GM21528 (cell line): ENCODE measurements around the gene LMF1.
"Not testable (repeated sequence)": the region's sequence is repeated elsewhere in the genome, so short reads cannot be mapped to it uniquely, and the experiment has no call there.

Source experiments
- ATAC-seq: cut with Tn5 transposase; IDR thresholded peaks from one replicate; pipeline ENCODE4 v1.9.1; 2021; ENCODE audit warnings: mild to moderate bottlenecking, moderate library complexity; ENCODE audit not compliant: unreplicated experiment, low FRiP score

Gene LMF1

DNA sequence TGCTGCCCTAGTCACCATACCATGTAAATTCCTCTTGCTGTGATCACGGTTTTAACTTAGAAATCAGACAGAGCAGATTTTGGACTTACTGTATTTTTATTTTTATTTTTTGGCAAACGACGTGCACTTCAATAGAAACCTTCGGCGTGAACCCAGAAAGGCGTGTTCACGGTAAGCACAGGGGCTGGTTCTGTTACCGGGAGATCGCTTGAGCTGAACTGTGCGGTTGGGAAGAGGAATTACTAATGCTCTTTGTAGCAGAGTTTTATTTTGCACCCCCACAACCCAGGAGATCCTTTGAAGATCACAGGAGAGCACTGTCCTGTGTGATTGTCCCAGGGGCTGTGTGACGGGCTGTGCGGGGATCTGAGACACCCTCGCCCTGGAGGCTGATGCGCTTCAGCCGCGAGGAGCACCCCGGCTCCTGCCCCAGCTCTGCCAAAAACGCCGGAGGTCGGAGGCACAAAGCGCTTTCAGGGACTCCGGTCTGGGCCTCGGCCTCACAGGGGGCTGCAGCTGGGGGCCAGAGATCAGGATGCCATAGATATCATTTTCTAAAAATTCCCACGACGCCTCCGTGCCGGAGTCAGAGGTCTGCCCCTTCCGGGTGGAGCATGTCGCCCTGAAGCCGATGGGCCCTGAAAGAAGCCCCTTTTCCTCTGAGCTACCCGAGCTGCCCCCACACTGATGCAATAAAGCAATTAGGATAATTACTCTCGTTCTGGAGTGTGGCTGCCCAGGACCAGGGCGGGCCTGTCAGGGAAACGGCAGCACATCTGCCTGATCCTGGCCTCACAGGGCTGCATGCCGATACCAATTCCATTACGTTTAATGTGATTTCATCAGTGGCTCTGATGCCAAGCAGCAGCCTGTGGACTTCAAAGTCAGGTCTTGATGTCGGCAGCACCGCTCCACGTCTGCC is 71.8 kb downstream of the LMF1 start:
- no peak for ATAC-seq

DNA sequence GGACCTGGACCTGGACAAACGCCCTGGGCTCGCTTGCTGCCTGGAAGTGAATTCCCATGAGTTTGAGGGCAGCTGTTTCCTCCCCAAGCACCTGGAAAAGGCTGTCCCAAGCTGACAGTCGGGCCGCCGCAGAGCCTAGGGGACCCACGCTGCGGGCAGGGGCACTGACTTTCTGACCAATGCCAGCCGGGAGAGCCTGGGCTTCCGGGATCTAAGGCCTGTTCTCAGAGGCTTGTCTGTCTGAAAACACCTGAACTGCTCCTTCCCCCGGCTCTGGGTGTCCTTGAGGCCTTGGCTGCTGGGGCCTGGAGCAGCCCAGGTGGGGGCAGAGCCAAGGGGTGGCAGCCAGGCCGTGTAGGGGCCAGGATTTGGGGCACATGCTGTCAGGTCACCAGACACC is 72.6 kb downstream of the LMF1 start:
- ATAC-seq, result no peak

DNA sequence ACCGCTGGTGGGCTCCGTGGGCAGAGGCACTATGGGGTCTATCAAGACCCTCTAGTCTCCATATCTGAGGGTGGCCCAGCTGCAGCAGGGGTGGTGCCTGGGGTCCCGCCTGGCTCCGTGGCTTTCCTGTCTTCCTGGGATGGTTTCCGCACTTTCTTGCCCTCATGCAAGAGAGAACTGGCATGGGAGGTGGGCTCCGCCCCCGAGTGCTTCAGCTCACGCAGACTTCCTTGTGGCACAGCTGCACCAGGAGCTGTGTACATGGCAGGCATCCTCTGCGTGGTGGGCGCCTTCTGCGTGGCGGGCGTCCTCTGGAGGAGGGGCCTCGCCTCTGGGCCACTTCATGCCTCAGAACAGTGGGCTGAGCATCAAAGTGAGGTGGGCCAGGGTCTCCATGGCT is 73.1 kb downstream of the LMF1 start:
- ATAC-seq, result no peak

DNA sequence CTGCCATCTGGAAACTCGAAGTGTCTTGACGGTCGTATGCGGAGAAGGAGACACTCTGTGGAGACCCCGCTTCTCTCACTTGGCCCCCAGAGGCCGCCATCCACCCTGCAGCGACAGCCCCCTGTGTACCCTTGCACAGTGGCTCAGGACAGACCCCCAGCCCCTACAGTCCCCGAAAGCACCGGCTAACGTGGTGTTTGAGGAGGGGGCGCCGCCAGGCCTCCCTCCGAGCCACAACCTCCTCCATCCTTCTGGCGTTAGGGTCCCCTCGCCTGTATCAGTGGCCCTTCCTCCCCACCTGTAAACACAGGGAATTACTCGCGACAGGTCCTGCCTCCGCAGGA is 73.6 kb downstream of the LMF1 start:
- ATAC-seq, result no peak

DNA sequence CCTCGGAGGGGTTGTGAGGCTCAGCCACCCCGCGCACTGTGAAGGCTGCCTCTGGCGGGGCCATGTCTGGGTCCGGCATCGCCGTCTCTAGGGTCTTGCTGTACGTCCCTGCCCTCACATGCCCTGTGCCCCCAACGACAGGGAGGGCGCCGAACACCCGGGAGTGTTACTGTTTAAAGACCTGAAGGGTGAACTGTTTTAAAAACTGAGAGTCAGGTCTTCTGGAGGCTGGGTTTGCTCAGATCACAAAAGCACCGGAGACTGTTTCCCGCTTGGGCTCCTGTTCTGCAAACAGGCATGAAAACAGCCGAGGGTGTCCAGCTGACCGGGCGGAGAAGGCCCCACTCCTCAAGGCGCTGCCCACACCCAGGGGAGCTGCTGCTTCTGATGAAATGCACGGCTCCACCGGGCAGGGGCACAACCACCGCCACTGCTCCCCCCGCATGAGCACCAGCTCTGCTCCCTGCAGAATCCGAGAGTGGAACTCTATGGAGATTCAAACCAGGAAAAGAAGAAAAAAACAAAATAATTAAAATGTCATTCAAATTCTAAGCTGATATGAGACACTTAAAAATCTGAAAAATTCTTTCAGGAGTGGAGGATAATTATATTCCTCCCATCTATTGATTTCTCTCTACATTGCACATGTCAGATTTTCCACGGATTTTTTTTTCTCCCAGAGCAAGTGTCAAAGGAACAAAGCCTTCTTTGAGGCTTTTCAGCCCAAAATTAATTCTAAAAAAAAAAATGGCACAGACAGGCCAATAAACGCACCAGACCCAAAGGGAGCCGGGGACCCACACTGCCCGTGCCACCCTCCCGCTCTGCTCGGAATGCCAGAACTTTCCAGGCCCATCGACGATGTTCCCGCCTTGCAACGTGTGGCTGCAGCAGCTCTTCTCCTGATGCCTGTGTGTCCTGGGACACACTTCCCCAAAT is 74.3 kb downstream of the LMF1 start:
- no peak for ATAC-seq

DNA sequence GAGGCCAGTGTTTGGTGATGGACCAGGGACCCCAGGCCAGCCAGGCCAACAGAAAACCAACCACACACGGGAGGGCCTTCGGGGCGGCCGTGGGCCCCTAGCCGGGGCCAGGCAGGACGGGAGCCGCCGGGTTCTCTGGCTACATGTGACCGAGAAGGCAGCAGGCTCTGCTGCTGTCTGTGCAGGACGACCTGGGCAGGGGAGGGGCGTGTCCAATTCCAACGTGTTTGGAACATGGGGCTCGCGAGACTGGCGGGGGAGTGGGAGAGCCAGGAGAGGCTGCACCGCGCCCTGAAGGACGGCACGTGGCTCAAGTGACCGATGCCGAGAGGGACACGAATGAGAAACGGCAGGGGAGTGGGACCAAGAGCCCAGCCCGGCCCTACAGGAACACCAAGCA is 75.4 kb downstream of the LMF1 start:
- no peak for ATAC-seq

DNA sequence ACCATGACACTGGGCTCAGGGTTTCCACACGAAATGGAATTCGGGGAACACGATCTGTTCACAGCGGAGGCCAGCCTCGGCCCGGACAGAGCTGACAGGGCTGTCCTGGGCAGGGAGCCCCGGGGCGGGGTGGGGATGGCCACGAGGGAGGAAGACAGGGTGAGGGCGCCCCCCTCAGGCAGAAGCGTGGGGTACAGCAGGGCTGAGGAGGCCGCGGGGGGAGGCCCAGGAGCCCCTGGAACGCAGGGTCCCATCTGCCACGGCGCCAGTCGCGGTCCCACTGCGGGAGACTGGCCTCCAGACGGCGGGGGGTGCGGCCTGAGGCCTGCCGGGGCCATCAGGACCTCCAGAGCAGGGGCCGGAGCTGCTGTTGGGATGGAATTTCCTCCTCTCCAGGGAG is 75.9 kb downstream of the LMF1 start:
- ATAC-seq, result no peak

DNA sequence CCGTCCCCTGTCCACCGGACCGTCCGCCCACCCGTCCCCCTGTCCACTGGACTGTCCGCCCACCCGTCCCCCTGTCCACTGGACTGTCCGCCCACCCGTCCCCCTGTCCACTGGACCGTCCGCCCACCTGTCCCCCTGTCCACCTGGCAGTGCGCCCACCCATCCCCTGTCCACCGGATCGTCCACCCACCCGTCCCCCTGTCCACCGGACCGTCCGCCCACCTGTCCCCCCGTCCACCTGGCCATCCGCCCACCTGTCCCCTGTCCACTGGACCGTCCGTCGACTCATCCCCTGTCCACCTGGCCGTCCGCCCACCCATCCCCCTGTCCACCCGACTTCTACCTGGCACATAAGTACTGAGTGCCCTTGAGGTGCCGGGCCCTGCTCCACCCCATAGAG is 76.6 kb downstream of the LMF1 start:
- no peak for ATAC-seq

DNA sequence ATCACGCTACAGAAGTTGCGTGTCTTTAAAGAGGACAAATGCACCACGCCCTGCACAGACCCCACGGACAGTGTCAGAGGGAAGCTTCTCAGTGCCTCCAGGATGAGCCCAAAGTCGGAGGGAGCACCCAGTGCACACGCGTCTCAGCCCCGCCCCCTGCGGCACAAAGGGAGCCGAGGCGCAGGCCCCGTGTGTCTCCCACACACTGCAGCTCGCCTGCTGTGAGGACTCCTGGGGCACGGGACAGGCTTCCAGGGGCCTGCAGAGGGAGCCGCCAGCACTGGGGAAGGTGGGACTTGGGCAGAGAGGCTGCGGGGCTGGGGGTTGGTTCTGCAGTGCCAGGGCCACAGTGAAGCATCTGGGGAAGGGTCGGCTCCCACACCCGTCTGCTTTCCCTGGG is 77.4 kb downstream of the LMF1 start:
- no peak for ATAC-seq

DNA sequence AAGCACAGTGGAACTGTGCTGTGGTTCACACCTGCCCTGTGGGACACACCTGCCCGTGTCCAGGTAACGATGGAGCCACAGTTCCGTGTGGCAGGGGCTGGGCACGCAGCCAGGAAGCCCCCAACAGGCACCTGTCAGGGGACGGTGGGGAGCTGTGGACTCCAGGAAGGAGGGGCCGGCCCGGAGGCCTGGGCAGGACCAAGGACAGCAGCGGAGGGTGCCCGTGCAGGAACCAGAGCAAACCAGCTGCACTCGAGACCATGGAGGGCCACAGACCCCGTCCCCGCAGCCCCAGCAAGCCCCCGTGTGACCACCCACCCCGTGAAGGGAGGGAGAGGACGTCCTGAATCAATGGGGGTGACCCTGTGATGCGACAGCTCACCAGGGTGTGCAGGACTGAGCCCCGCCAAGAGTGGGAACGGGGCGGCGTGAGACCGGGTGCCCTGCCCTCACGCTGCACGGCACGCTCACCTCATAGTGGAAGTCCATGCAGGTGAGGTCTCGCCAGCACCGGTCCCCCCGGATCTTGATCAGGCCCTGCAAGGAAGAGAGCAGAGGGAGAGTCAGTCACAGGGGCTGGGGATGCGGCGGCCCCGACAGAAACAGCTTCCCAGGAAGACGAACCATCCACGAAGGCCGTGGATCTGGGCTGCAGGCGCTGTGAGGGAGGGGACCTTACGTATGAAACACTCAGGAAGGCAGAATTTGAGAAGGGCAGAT is 78.1 kb downstream of the LMF1 start:
- no peak for ATAC-seq

DNA sequence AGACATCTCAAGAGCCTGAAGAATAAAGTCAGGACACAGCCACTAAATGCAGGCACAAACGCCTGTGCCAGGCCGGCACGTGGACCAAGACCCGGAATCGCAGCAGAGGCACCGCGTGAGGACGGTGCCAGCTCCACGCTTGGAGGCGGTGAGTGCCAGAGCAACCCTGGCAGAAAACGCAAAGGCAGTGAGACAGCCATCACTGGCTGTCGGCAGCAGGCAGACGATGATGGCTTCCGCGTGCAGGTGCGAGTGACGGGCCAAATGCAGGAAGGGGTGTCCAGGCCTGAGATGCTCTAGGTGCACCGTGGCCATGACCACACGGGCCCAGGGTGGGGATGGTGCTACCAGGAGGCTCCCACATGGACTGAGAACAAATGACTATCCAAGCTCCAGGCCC is 78.8 kb downstream of the LMF1 start:
- ATAC-seq, result no peak

DNA sequence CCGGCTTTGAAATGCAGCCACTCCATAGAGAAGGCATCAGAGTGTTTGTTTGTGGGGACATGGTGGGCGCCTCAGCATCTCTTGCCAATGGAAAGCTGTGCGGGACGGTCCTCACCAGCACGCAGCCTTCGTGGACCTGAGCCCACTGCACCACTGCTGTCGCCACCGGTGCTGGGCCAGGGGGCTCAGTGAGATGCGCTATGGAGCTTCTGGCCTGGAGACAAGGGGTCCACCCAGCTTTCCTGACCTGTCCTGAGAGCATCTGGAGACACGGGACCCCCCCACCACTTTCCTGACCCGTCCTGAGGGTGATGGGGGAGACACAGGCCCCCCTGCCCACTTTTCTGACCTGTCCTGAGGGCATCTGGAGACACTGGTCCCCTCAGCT is 79.4 kb downstream of the LMF1 start:
- no peak for ATAC-seq

DNA sequence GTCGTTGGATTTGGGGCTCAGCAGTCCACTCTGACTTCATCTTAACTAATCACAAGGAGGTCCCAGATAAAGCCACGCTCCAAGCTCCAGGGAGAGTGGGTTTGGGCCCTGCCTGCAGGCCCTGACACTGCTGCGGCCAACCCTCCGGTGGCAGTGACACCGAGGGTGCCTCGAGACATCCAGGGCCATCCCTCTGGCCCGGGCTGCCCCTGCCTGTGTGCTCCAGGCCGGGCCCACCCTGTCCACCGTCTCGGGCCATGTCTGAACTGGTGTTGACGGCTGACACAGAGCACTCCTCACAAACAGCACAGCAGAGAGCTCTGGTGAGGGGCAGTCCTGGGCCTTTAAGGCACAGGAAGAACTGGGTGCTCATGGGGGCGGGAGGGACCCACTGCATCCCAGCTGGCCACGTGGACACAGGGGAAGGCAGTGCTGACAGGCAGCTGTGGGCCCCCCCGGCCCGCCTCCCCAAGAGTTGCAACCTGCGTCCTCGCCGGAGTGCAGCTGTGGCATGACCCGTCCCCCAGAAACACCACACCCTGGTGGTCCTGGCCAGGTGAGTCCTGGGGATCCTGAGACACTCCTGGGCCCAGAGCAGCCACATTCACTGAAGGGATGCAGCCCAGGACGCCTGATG is 80.0 kb downstream of the LMF1 start:
- no peak for ATAC-seq

DNA sequence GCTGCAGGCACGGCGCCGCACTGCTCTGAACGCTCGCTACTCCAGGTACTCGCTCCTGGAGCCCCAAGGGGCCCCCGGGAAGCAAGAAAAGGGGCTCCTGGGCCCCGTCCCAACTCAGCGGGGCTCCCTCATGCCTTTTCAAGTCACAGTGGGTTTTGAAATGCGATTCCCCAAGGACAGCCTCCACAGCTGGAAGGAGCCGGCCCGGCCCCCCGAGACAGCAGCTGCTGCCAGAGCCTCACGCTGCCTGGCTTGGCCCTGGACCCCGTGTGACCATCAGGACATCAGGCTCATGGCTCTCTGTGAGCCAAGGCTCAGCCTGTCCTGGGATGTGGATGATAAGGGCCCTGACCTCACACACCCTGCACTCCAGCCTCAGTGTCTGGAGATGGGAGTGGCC is 80.6 kb downstream of the LMF1 start:
- ATAC-seq, result no peak

DNA sequence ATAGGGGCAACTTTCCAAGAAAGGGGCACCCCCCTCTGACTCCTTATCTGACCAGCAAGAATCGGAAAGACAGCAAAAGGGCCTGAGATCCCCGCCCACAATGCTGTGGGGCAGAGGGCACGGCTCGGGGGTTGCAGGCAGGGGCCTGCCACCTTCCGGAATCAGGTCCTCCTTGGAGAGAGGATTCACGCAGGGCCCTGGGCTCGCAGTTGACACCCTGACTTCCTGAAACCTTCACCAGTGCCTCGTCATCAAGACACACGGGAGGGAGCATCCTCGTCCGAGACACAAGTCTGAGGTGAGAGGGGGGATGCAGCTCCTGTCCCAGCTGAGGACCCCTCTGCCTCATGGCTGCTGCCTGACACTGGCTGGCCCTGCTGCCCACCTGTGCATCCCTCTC is 81.2 kb downstream of the LMF1 start:
- no peak for ATAC-seq

DNA sequence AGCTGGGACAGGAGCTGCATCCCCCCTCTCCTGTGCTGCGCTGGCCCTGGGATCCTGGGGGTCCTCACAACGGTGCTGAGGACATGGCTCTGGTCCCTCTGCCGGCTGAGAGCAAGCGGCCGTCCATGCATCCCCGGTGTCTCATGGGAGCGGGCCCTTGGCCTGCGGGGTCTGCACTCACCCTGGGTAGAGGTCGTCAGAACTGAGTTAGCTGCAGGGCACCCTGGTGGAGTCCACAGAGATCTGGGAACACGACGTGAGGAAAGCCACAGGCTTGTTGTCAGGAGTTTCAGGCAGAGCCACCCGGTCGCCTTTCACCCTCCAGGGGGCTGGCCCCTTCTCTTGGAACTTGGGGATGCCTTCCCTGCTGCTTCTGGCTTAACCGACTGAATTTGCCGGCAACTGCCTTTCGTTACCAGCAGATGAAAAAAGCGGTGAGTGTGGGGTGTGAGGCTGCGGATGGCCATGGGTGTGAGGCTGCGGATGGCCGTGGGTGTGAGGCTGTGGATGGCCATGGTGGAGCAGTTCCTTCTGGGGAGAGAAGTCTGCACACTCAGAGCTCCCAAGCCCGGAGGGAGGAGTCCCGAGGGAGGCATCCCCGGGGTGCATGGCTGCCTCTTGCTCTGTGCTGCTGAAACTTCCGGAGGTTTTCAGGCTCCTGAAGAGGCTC is 81.7 kb downstream of the LMF1 start:
- ATAC-seq, result no peak

DNA sequence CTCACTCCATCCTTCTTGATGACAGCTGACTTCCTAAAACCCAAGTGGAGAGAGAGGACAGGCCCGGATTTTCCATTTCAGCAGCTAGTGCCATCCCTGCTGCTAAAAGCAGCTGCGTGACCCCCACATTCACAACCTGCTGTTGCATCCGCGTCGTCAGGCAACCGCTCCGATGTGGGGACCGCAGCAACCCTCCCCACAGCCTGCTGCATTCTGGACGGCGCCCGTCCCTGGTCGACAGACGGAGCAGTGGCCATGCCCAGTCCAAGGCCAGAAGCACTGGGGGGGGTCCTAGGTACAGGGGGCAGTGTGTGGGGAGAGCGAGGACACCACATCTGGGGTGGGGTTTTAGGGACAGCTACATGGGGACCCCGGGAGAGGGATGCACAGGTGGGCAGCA is 82.3 kb downstream of the LMF1 start:
- not testable (repeated sequence) for ATAC-seq

DNA sequence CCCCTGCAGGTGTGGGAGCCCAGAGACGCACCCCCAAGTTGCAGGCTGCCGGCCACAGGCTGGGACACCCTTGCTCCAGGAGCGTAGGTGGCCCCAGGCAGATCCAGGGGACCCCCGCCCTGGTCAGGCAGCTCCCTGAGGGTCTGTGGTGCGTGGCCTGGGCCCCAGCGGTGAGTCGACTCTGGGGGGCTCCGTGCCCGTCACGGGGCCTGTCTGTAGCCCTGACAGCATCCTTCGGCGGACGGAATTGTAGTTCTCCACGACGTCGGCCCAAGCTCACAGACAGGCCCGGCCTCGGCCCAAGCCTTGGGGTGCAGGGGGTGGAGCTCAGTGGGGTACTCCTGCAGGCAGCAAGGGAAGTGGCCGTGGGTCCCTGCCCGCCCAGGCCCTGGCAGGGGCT is 82.9 kb downstream of the LMF1 start:
- no peak for ATAC-seq

DNA sequence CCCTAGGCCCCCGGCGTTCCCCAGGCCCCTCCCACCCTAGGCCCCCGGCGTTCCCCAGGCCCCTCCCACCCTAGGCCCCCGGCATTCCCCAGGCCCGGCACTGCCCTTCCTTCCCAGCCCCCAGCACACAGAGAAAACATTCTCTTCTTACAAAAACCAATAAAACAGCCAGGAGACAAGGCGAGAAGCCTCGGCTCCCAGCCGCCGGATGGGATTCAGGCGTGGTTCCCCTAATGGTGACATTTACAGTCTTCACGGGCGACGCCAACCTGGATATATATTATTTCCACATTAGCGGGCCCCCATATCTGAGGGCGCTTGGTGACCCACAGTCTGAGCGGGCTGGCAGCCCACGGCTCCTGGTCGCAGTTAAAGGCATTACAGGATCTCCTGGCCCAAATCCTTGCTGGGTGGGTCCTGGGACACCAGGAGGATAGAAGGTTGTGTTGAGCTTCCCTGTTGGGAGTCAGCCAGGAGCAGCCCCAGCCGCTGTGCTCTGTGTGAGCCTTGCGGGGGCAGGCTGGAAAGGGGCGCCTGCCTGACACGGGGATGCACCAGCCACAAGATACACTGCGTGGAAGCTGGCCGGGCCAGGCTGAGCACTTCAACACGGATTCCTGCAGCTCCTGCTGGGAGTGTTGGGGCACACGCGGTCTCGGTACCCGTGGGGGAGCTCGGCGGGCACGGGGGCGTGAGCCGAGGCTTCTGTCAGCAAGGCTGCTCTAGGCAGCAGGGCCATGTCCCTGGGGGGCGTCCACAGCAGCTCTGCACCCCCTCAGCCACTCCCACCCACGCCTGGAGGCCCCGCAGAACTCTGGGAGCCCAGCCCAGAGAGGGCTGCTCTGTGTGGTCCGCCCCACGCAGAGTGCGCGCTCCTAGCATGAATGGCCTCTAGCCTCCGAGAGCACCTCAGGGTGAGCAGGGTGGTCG is 83.7 kb downstream of the LMF1 start:
- ATAC-seq, result no peak
